Pons (tissue), 1 donor: ENCODE measurements around the gene DDHD1.
A peak's percentile ranks its signal among the peaks of the same experiment; 100 is the strongest.

Experiments
- DNase-seq: peaks from one replicate; pipeline ENCODE4 v3.0.0-alpha.2; 2016; ENCODE audit warnings: low spot score

Gene DDHD1

DNA sequence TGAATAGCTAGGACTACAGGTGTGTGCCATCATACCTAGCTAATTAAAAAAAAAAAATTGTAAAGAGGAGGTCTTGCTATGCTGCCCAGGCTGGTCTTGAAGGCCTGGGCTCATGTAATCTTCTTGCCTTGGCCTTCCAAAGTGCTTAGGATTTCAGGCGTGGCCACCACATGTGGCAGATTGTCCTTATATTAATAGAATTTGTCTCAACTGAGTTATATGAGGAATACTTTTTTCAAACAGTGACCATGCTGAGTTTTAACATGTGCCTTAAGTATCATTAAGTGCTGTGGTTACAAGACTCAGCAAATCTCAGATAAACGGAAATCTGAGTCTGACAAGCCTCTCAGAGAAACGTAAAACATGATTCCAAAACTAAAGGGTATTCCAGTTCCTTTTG, 119.1 kb downstream of the DDHD1 start:
- no peak for DNase-seq

DNA sequence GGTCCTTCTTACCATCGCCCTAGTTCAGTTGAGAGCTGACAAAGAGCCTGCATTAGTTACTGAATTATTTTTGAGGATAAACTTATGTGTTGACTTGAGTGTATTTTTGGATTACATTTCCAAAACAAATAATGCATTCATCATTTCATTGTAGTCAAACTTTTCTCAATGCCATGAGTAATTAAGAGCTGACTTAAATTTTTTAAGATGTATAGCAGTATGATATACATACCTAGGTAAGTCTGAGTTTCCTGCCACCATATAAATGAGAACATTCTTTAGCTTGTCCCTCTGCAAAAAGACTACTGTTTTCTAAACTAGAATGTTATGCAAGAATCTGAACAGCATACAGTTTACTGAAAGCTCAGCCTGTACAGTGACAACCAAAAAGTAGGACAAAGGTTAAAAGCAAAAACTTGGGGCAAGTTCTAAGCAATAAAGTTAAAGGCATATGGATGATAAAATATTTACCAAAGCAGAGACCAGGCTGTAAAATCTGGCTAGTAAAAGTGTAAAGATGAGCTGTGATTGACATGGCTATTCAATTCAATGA, 120.2 kb downstream of the DDHD1 start:
- no peak for DNase-seq

DNA sequence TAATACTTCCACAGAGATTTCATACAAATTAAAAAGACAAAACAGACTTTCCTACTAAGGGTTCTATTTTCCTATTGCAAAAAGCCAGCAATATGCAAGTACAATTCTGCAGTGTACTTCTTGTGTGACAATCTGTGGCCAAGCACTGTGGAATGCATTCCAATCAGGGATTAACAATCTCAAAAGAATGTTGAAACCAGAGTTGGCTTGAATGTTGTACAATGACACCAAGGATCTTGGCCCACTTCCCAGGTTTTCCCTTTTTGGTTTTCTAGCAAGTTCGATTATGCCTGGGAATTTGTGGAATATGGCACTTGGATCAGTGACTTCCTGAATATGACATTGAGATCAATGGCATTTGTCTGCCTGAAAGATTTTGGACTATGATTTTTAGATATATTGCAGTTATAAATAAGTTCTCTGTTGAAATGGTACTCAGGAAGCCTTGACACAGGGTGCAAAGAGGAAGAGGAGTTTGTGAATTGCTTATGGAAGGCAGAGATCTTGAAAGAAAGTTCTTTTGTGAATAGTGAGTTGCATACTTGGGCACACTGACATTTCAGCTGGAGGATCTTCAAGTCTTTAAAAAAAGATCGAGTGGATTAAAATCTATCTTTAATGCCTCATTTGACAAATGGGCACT, 120.8 kb downstream of the DDHD1 start:
- peak; percentile 63 for DNase-seq

DNA sequence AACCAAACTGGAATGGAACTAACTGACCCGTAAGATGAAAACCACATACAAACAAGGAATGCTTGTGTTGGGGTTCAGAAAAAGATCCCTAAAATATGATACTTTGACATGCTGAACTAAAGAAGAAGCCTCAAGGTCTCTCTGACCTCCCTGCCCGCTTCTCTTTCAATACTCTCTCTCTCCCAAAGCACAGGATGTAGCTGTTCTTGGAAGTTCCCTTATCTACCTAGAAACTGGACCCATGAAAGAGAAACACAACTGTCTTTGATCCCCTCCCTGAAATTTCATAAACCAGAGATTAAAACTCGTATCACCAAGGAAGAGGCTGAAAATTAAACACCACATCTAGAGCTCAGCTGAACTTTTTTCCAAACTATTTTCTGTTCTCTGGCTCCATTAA, 125.6 kb downstream of the DDHD1 start:
- DNase-seq, result no peak

DNA sequence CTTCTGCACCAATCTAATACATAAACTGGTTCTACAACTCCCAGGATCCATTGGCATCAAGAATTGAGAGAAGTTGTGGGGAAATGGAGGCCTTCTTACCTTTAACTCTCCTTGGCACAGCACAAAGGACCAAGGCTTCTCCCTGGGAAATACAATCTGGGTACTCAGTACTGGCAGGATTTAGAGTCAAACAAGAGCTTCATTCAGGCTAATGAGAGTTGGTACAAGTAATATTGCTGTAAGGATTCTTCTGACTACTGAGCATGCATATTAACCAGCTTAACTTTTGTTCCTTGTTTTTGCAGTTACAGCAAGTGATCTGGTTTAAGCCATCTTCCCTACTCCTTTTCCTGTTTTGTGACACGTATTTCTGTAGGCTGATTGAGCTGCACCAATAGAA, 126.1 kb downstream of the DDHD1 start:
- DNase-seq, result peak; percentile 85

DNA sequence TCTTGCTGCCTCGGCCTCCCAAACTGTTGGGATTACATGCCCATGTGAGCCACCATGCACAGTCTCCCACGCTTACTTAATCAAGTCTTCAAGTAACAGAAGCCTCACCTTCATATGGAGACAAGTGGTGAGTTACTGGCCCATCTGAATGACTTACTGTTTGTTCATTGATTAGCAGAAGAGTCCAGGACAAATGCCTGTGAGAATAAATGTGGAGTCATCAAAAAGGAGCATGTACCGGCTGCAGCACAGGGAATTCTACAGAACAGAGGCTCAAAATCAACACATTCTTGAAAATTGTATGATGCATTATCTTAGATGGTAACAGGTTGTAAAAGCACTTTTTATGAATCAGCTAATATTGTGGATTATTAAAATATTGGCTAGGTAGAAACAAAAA, 129.8 kb downstream of the DDHD1 start:
- DNase-seq, result no peak

DNA sequence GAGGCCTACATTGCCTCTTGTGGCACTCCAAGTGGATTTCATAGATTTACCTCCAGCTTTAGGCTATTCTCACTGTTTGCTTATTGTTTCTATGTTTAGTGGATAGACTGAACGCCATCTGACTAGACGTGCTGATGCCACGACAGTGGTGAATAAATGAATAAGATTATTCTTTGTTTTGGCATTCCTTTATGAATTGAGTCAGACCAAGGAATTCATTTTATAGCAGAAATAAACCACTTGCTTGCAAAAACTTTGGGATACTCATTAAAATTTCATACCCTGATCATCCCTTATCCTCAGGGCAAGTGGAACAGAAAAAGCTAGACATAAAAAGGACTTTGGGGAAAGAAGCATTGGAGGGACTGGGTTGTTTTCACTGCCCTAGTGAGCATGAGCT, 130.5 kb downstream of the DDHD1 start:
- no peak for DNase-seq

DNA sequence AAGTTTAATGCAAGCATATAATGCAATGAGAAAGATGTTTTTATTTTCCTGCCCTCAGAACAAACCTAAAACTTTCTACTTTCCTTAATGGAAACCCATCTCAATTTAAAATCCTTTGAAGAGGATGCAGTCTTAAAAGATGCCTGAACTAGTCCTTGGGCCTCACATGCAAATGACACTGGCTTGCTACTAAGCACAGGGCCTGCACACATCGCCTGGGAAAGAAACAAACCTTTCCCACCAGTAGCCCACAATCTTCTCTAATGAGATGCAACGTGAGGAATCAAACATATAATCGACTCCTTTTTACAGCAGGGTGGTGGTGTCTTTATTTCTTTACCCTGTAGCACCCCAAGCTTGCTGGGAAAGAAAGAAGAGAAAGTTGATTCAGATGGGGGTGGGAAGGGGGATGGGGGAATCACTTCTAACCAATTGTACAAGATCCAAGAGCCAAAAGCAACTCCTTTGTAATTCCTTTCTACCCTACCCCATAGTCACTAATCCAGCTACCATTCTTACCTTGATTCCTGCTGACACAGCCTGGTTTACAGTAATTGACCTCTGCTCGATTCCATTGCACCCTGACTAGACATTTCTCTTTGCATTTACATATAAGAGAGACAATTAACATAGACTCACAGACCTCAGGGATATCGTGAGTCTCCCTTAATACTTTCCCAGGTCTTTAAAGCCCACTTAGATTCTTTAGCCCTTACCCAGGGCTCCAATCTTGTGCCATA, 132.8 kb downstream of the DDHD1 start:
- no peak for DNase-seq

DNA sequence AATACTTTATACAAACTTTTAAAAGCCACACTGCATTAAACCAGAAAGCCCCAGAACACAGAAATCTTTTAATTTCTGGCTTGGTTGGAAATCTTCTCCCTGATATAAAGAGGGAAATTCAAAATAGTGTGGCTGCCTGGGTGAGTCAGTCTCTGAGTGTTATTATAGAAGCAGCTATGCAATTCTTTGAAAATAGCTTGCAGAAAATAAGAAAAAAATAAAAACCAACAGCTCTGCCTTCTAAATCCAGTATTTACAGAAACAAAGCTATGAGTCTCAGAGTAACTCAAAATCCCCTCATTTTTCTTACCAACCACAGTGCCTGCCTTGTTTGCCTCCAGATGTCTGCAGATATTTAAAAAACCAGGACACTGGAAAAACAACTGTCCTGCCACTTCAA, 133.7 kb downstream of the DDHD1 start:
- DNase-seq, result no peak

DNA sequence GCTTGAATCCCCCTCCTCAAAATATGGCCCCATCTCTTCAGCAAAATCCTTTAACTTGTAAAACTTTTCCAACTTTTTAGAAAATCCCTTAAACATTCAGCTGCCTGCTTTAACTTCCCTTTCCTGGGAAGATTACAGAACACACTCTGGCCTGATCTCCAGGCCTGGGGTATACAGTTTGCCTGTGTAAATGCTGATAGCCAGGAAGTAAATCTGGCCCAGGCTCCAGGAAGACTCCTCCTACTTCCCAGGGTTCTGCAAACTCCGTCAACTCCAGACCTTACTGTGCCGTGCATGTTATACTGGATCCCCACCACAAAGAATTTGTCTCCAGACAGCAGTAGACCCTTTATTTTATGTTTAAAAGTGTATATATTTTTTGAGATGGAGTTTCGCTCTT, 135.3 kb downstream of the DDHD1 start:
- DNase-seq, result no peak

DNA sequence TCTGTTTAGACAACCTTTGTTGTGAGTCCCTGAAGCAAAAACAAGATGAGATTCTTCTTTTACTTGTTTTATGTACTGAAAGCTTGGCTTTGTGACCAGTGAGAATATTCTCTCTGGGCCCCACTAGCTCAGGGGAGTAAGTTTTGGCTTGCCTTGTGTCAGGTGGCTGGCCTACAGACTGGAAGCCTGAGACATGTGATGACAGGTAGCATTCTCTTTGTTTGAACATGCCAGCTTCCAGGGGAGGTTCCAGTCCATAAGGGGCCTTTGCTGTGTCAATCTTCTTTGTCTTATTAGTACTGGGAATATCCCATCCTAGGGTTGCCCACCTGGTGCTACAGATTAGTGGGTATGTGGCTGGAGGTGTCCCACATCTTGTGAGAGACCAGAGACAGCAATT, 136.2 kb downstream of the DDHD1 start:
- DNase-seq, result no peak

GRCh38 chr14:53016491-53016890, 136.6 kb downstream of the DDHD1 start:
- no peak for DNase-seq

- DNase-seq, result peak; percentile 42
These were observed 142.1 kb downstream of the DDHD1 start for GRCh38 chr14:53011053-53011462.

GRCh38 chr14:53010193-53011040, 142.7 kb downstream of the DDHD1 start:
- DNase-seq, result peak; percentile 51

- no peak for DNase-seq
These were observed 146.1 kb downstream of the DDHD1 start for GRCh38 chr14:53006931-53007562.

GRCh38 chr14:53004976-53005375, 148.1 kb downstream of the DDHD1 start:
- no peak for DNase-seq

DNA sequence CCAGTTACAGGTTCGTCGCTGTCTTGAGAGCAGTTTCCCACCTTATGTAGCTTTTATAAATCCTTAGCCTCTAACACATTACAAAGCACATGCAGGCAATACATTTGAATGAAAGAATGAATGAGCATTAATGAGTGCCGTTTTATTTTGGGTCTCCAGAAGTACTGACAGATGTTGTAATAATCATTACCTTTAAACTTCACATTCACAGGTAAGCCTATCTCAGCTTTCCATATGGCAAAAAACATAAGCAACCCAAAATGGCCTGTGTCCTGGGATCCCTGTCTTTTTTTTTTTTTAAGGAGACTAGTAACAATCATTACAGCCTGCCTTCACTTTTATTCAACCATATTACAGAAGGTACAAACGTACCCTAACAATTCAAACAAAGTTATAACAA, 149.3 kb downstream of the DDHD1 start:
- DNase-seq, result no peak

DNA sequence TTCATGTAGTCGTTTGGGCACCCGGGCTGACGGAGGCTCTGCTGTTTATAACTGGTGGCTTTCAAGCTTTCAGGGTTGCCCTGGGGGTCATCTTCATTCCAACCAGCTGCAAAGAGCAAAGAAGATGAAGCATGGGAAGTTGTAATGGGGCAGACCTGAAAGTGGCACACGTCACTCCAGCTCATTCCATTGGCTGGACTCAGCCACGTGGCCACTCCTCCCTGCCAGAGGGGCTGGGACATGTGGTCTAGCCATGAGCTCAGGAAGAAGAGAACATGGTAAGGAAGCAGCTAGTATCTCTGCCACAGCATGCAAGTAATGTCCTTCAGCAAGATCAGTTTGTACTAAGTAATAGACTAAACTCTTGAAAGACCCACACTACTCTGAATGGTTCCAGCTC, 150.5 kb downstream of the DDHD1 start:
- no peak for DNase-seq

GRCh38 chr14:53001787-53002378, 151.2 kb downstream of the DDHD1 start:
- no peak for DNase-seq

- no peak for DNase-seq
These were observed 154.6 kb downstream of the DDHD1 start for GRCh38 chr14:52998376-52999015.

- DNase-seq, result no peak
These were observed 156.6 kb downstream of the DDHD1 start for GRCh38 chr14:52996493-52996892.
